ENCODE measurements around the gene PADI4. TPM values are rescaled to one million over a fixed set of nuclear protein-coding genes. Genes with fewer than 3 reads are reported as not detected.

Gene PADI4
- total and polyA plus RNA-seq, 2 experiments from 2014 or later, result 0.45 to 0.52 TPM

DNA sequence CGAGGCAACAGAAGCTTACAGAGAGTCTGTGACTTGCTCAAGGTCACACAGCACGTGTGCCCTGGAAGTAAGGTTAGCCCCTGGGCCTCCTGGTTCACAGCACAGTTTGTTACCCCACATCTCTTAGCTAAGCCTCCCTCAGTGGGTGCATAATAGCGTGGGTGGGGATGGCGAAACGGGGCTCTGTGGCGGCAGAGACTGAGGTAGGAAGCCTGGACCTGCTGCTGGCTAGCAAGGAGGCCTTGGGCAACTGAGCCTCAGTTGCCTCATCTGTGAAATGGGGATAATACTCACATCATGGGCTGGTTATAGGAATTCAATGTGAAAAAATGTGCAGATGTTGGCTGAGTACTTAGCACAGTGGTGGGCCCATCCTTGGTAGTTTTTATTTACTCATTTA lies 596 bp downstream of the PADI4 start:
- Mint-ChIP-seq H3K4me3 (no peak overlapping the region), H3K9me3 (peaks cover 3% of the 10 kb centered on the region; the same call in 2 of the 3 replicates), H3K4me1 (peaks cover 42% of the 10 kb centered on the region), H3K36me3 (ENCODE audit: low read depth) (peaks cover under 1% of the 10 kb centered on the region; the same call in 1 of the 3 replicates), H3K27me3 (ENCODE audit: insufficient read depth, low read depth, poor library complexity) (peaks cover 17% of the 10 kb centered on the region), H3K27ac (peak overlapping the region; percentile 42; the same call in 1 of the 2 replicates)
- no peak for TF ChIP-seq POLR2AphosphoS5 (IDR thresholded peaks at IDR 0.05; ENCODE audit: low read depth)
- no peak for TF ChIP-seq NANOG (IDR thresholded peaks at IDR 0.05; ENCODE audit: borderline replicate concordance)
- TF ChIP-seq CREB1 (CRISPR knock-in tag; IDR thresholded peaks at IDR 0.05; ENCODE audit: low read depth), result no peak
- no peak for TF ChIP-seq ZNF114 (CRISPR knock-in tag; IDR thresholded peaks at IDR 0.05)
- no peak for TF ChIP-seq EZH2phosphoT487 (IDR thresholded peaks at IDR 0.05; ENCODE audit: unreplicated experiment)
- TF ChIP-seq ZNF331 (CRISPR knock-in tag; IDR thresholded peaks at IDR 0.05; ENCODE audit: low read depth), result no peak
- TF ChIP-seq, protein P1, sequence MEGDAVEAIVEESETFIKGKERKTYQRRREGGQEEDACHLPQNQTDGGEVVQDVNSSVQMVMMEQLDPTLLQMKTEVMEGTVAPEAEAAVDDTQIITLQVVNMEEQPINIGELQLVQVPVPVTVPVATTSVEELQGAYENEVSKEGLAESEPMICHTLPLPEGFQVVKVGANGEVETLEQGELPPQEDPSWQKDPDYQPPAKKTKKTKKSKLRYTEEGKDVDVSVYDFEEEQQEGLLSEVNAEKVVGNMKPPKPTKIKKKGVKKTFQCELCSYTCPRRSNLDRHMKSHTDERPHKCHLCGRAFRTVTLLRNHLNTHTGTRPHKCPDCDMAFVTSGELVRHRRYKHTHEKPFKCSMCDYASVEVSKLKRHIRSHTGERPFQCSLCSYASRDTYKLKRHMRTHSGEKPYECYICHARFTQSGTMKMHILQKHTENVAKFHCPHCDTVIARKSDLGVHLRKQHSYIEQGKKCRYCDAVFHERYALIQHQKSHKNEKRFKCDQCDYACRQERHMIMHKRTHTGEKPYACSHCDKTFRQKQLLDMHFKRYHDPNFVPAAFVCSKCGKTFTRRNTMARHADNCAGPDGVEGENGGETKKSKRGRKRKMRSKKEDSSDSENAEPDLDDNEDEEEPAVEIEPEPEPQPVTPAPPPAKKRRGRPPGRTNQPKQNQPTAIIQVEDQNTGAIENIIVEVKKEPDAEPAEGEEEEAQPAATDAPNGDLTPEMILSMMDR (conservative IDR thresholded peaks at IDR 0.05; ENCODE audit: low read depth in 2 of 2), result no peak
- TF ChIP-seq, protein P2, sequence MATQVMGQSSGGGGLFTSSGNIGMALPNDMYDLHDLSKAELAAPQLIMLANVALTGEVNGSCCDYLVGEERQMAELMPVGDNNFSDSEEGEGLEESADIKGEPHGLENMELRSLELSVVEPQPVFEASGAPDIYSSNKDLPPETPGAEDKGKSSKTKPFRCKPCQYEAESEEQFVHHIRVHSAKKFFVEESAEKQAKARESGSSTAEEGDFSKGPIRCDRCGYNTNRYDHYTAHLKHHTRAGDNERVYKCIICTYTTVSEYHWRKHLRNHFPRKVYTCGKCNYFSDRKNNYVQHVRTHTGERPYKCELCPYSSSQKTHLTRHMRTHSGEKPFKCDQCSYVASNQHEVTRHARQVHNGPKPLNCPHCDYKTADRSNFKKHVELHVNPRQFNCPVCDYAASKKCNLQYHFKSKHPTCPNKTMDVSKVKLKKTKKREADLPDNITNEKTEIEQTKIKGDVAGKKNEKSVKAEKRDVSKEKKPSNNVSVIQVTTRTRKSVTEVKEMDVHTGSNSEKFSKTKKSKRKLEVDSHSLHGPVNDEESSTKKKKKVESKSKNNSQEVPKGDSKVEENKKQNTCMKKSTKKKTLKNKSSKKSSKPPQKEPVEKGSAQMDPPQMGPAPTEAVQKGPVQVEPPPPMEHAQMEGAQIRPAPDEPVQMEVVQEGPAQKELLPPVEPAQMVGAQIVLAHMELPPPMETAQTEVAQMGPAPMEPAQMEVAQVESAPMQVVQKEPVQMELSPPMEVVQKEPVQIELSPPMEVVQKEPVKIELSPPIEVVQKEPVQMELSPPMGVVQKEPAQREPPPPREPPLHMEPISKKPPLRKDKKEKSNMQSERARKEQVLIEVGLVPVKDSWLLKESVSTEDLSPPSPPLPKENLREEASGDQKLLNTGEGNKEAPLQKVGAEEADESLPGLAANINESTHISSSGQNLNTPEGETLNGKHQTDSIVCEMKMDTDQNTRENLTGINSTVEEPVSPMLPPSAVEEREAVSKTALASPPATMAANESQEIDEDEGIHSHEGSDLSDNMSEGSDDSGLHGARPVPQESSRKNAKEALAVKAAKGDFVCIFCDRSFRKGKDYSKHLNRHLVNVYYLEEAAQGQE (IDR thresholded peaks at IDR 0.05; ENCODE audit: unreplicated experiment), result no peak
- TF ChIP-seq, protein P3, sequence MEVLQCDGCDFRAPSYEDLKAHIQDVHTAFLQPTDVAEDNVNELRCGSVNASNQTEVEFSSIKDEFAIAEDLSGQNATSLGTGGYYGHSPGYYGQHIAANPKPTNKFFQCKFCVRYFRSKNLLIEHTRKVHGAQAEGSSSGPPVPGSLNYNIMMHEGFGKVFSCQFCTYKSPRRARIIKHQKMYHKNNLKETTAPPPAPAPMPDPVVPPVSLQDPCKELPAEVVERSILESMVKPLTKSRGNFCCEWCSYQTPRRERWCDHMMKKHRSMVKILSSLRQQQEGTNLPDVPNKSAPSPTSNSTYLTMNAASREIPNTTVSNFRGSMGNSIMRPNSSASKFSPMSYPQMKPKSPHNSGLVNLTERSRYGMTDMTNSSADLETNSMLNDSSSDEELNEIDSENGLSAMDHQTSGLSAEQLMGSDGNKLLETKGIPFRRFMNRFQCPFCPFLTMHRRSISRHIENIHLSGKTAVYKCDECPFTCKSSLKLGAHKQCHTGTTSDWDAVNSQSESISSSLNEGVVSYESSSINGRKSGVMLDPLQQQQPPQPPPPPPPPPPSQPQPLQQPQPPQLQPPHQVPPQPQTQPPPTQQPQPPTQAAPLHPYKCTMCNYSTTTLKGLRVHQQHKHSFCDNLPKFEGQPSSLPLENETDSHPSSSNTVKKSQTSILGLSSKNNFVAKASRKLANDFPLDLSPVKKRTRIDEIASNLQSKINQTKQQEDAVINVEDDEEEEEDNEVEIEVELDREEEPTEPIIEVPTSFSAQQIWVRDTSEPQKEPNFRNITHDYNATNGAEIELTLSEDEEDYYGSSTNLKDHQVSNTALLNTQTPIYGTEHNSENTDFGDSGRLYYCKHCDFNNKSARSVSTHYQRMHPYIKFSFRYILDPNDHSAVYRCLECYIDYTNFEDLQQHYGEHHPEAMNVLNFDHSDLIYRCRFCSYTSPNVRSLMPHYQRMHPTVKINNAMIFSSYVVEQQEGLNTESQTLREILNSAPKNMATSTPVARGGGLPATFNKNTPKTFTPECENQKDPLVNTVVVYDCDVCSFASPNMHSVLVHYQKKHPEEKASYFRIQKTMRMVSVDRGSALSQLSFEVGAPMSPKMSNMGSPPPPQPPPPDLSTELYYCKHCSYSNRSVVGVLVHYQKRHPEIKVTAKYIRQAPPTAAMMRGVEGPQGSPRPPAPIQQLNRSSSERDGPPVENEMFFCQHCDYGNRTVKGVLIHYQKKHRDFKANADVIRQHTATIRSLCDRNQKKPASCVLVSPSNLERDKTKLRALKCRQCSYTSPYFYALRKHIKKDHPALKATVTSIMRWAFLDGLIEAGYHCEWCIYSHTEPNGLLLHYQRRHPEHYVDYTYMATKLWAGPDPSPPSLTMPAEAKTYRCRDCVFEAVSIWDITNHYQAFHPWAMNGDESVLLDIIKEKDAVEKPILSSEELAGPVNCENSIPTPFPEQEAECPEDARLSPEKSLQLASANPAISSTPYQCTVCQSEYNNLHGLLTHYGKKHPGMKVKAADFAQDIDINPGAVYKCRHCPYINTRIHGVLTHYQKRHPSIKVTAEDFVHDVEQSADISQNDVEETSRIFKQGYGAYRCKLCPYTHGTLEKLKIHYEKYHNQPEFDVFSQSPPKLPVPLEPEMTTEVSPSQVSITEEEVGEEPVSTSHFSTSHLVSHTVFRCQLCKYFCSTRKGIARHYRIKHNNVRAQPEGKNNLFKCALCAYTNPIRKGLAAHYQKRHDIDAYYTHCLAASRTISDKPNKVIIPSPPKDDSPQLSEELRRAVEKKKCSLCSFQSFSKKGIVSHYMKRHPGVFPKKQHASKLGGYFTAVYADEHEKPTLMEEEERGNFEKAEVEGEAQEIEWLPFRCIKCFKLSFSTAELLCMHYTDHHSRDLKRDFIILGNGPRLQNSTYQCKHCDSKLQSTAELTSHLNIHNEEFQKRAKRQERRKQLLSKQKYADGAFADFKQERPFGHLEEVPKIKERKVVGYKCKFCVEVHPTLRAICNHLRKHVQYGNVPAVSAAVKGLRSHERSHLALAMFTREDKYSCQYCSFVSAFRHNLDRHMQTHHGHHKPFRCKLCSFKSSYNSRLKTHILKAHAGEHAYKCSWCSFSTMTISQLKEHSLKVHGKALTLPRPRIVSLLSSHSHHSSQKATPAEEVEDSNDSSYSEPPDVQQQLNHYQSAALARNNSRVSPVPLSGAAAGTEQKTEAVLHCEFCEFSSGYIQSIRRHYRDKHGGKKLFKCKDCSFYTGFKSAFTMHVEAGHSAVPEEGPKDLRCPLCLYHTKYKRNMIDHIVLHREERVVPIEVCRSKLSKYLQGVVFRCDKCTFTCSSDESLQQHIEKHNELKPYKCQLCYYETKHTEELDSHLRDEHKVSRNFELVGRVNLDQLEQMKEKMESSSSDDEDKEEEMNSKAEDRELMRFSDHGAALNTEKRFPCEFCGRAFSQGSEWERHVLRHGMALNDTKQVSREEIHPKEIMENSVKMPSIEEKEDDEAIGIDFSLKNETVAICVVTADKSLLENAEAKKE (CRISPR knock-in tag; IDR thresholded peaks at IDR 0.05), result no peak
- TF ChIP-seq, protein P4, sequence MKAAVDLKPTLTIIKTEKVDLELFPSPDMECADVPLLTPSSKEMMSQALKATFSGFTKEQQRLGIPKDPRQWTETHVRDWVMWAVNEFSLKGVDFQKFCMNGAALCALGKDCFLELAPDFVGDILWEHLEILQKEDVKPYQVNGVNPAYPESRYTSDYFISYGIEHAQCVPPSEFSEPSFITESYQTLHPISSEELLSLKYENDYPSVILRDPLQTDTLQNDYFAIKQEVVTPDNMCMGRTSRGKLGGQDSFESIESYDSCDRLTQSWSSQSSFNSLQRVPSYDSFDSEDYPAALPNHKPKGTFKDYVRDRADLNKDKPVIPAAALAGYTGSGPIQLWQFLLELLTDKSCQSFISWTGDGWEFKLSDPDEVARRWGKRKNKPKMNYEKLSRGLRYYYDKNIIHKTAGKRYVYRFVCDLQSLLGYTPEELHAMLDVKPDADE (IDR thresholded peaks at IDR 0.05), result no peak
- Histone ChIP-seq H3K4me1 (ENCODE audit: insufficient read depth) (peaks cover 13% of the 10 kb centered on the region; the same call in 1 of the 2 replicates), H3K9me2 (ENCODE audit: insufficient read depth) (no peaks in the 10 kb centered on the region), H3K79me2 (replicated peaks; ENCODE audit: insufficient read depth) (no peaks in the 10 kb centered on the region), H3K27ac (ENCODE audit: low read depth) (no peak overlapping the region), H2AFZ (no peak overlapping the region), H3K4me3 (no peak overlapping the region), H3K36me3 (ENCODE audit: insufficient read depth) (no peaks in the 10 kb centered on the region), H3F3A (replicated peaks; ENCODE audit: low read depth) (no peaks in the 10 kb centered on the region), H3K27me3 (ENCODE audit: insufficient read depth) (no peaks in the 10 kb centered on the region), H3K4me2 (no peak overlapping the region), H4K20me1 (replicated peaks; ENCODE audit: insufficient read depth) (no peaks in the 10 kb centered on the region)
- ATAC-seq (no peak), DNase-seq (ENCODE audit: low spot score) (no peak)

Measured in GM23338 (cell line).